Mesothelial cell of epicardium (in vitro differentiated cells): Measurements from ENCODE around the gene DLX4. TPM values are rescaled to one million over a fixed set of nuclear protein-coding genes. Genes with fewer than 3 reads are reported as not detected.

ENCODE experiments used
- DNase-seq, 2 experiments: peaks; one replicate each; pipeline ENCODE4 v3.0.0; 2021; ENCODE audit warnings: low spot score in 2 of 2; ENCODE audit not compliant: unreplicated experiment in 2 of 2
- H3K27ac Mint-ChIP-seq: 2 replicates; pipeline ENCODE4 v1.8.0; 2021; ENCODE audit warnings: mixed read lengths
- H3K27me3 Mint-ChIP-seq: 2 replicates; pipeline ENCODE4 v1.8.0; 2021; ENCODE audit warnings: low read depth, mixed read lengths
- H3K36me3 Mint-ChIP-seq: 2 replicates; pipeline ENCODE4 v1.8.0; 2021; ENCODE audit warnings: mixed read lengths
- H3K4me1 Mint-ChIP-seq: 2 replicates; pipeline ENCODE4 v1.8.0; 2021; ENCODE audit warnings: mixed read lengths
- H3K4me3 Mint-ChIP-seq: 2 replicates; pipeline ENCODE4 v1.8.0; 2021; ENCODE audit warnings: mild to moderate bottlenecking, moderate library complexity, mixed read lengths
- H3K9me3 Mint-ChIP-seq: 2 replicates; pipeline ENCODE4 v1.8.0; 2021; ENCODE audit warnings: mixed read lengths
- CTCF ChIP-seq: fragments of 200-600 bp; sonication (generic); IDR thresholded peaks from one replicate; pipeline ENCODE4 v1.5.0; 2021; ENCODE audit warnings: antibody characterized with exemption; ENCODE audit not compliant: unreplicated experiment
- total RNA-seq: library from RNA; stranded (reverse); gene quantifications from 3 replicates; pipeline ENCODE4 v1.2.1, GENCODE V29; 2021

The DLX4 gene
- total RNA-seq, 1 donor from 2014 or later, result 2.7 TPM

GRCh38 chr17:49997301-49997650 lies 28.3 kb downstream of the DLX4 start:
- DNase-seq, result no peak
- no peaks in the 10 kb centered on the region for H3K9me3 Mint-ChIP-seq
- no peak overlapping the region for H3K27ac Mint-ChIP-seq
- H3K36me3 Mint-ChIP-seq, result no peaks in the 10 kb centered on the region
- H3K4me3 Mint-ChIP-seq, result peak overlapping the region; percentile 70
- peaks cover 44% of the 10 kb centered on the region for H3K4me1 Mint-ChIP-seq
- peaks cover 58% of the 10 kb centered on the region for H3K27me3 Mint-ChIP-seq
- no peak for TF ChIP-seq CTCF

DNA sequence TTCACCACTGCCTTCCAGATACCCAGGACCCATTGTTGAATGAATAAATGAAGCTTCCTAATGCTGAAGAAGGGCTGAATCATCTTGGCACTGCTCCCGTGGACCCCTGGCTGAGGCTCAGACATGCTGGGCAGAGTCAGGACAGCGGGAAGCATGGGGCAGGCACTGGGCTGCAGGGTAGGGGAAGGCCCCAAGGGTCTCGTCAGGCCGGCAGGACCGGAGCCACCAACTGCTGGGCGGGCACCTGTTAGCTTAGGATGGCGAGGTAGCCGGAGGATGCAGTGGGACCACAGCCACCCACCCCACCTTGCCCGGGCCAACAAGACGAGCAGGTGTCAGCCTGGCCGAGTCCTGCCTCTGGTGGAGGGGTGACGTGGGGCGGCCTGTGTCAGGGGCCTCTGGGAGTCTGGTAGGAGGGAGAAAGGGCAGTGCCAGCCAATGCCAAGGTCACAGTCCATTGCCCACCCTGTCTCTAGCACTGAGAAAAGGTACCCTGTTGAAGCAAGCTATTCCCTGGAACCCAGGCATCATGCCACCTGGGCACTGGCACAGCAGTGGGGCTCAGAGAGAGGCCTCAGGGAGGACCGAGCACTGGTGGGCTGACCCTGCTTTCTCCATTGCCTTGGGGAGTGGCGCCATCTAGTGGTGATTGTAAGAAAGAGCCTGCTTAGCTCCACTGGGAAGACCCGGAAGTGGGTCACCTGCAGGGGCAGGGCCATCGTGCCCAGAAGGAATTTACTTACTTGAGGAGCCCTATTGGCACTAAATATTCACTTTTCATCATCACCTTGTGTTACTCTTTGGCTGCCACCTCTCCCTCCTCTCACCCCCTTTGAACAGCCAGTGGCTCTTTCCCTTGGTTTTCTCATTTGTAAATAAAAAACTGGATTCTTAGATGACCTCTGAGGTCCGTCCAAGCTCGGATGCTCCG lies 29.0 kb downstream of the DLX4 start:
- Mint-ChIP-seq H3K4me3 (peak overlapping the region; percentile 70), H3K4me1 (peaks cover 40% of the 10 kb centered on the region), H3K27me3 (peaks cover 63% of the 10 kb centered on the region), H3K27ac (no peak overlapping the region), H3K36me3 (no peaks in the 10 kb centered on the region), H3K9me3 (no peaks in the 10 kb centered on the region)
- peak; percentile 77 to 88 for DNase-seq
- peak; percentile 97 for TF ChIP-seq CTCF

- DNase-seq, result no peak
- peaks cover 63% of the 10 kb centered on the region for H3K27me3 Mint-ChIP-seq
- no peaks in the 10 kb centered on the region for H3K36me3 Mint-ChIP-seq
- H3K9me3 Mint-ChIP-seq, result no peaks in the 10 kb centered on the region
- no peak overlapping the region for H3K27ac Mint-ChIP-seq
- H3K4me1 Mint-ChIP-seq, result peaks cover 38% of the 10 kb centered on the region
- no peak for TF ChIP-seq CTCF
- H3K4me3 Mint-ChIP-seq, result no peak overlapping the region
Measured at GRCh38 chr17:49998836-49999511, 30.0 kb downstream of the DLX4 start.

- H3K36me3 Mint-ChIP-seq, result no peaks in the 10 kb centered on the region
- no peak overlapping the region for H3K4me3 Mint-ChIP-seq
- no peak overlapping the region for H3K27ac Mint-ChIP-seq
- peaks cover 7% of the 10 kb centered on the region for H3K9me3 Mint-ChIP-seq
- TF ChIP-seq CTCF, result no peak
- DNase-seq, result no peak
- peaks cover 50% of the 10 kb centered on the region for H3K27me3 Mint-ChIP-seq
- peaks cover 5% of the 10 kb centered on the region for H3K4me1 Mint-ChIP-seq
Measured at GRCh38 chr17:50003911-50004310, 34.9 kb downstream of the DLX4 start.

DNA sequence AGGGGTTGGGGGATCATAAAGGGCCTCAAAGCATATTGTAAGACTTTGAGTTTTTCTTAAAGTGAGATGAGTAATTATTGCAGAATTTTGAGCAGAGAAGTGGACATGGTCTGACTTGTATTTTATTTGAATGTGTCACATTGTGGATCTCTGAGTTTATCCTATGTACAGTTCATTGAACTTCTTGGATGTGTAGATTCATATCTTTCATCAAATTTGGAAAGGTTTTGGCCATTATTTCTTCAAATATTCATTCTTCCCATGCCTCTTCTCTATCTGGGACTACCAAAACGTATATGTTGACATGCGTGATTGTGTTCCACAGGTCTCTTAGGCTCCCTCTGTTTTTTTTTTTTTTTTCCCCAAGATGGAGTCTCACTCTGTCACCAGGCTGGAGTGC lies 40.3 kb downstream of the DLX4 start:
- Mint-ChIP-seq H3K4me1 (no peaks in the 10 kb centered on the region), H3K4me3 (no peak overlapping the region), H3K36me3 (peaks cover 1% of the 10 kb centered on the region), H3K27ac (no peak overlapping the region), H3K27me3 (peaks cover 22% of the 10 kb centered on the region), H3K9me3 (peaks cover 38% of the 10 kb centered on the region)
- DNase-seq, result no peak
- no peak for TF ChIP-seq CTCF
